Chondrocyte (in vitro differentiated cells): ENCODE measurements around the gene BOD1L1. TPM values are rescaled to one million over a fixed set of nuclear protein-coding genes. Genes with fewer than 3 reads are reported as not detected.
A peak's percentile ranks its signal among the peaks of the same experiment; 100 is the strongest.

Source experiments
- DNase-seq: peaks from one replicate; pipeline ENCODE4 v3.0.0; 2021; ENCODE audit warnings: mixed read lengths, low spot score
- H3K27ac Mint-ChIP-seq: one replicate; pipeline ENCODE4 v1.8.0; 2021; ENCODE audit warnings: mild to moderate bottlenecking, moderate library complexity, mixed read lengths; ENCODE audit not compliant: unreplicated experiment
- H3K27me3 Mint-ChIP-seq: 2 replicates; pipeline ENCODE4 v1.8.0; 2021; ENCODE audit warnings: low read depth, mixed read lengths
- H3K36me3 Mint-ChIP-seq: 2 replicates; pipeline ENCODE4 v1.8.0; 2021; ENCODE audit warnings: low read depth, mixed read lengths
- H3K4me1 Mint-ChIP-seq: 2 replicates; pipeline ENCODE4 v1.8.0; 2021; ENCODE audit warnings: low read depth, mild to moderate bottlenecking, mixed read lengths
- H3K4me3 Mint-ChIP-seq: one replicate; pipeline ENCODE4 v1.8.0; 2021; ENCODE audit warnings: mild to moderate bottlenecking, moderate library complexity, mixed read lengths; ENCODE audit not compliant: unreplicated experiment
- H3K9me3 Mint-ChIP-seq: 2 replicates; pipeline ENCODE4 v1.8.0; 2021; ENCODE audit warnings: low read depth, mixed read lengths
- CTCF ChIP-seq: fragments of 200-600 bp; sonication (generic); IDR thresholded peaks from 2 replicates; pipeline ENCODE4 v1.5.0; 2021; ENCODE audit warnings: antibody characterized with exemption, mild to moderate bottlenecking, moderate library complexity
- total RNA-seq: library from RNA; stranded (reverse); gene quantifications from 3 replicates; pipeline ENCODE4 v1.2.1, GENCODE V29; 2021

The BOD1L1 gene
- total RNA-seq, 1 donor from 2014 or later: 31.7 TPM

GRCh38 chr4:13546941-13547484 is 80.5 kb downstream of the BOD1L1 start:
- Mint-ChIP-seq H3K9me3 (peaks cover 14% of the 10 kb centered on the region), H3K27ac (no peak overlapping the region), H3K4me1 (peaks cover 31% of the 10 kb centered on the region), H3K36me3 (peaks cover 5% of the 10 kb centered on the region), H3K4me3 (peak overlapping the region; percentile 65), H3K27me3 (peaks cover 42% of the 10 kb centered on the region)
- DNase-seq: no peak
- no peak for TF ChIP-seq CTCF

GRCh38 chr4:13546142-13546940 is 81.2 kb downstream of the BOD1L1 start:
- Mint-ChIP-seq H3K27me3 (peaks cover 41% of the 10 kb centered on the region), H3K9me3 (peaks cover 7% of the 10 kb centered on the region), H3K4me3 (peak overlapping the region; percentile 65), H3K4me1 (peaks cover 31% of the 10 kb centered on the region), H3K36me3 (peaks cover 3% of the 10 kb centered on the region), H3K27ac (no peak overlapping the region)
- no peak for TF ChIP-seq CTCF
- no peak for DNase-seq

- H3K27ac Mint-ChIP-seq: no peak overlapping the region
Measured at GRCh38 chr4:13545394-13545808, 82.1 kb downstream of the BOD1L1 start.

GRCh38 chr4:13544606-13545393 is 82.7 kb downstream of the BOD1L1 start:
- Mint-ChIP-seq H3K27ac (peak overlapping the region; percentile 74), H3K4me1 (peaks cover 31% of the 10 kb centered on the region), H3K27me3 (peaks cover 35% of the 10 kb centered on the region), H3K4me3 (peak overlapping the region; percentile 79), H3K36me3 (peaks cover 2% of the 10 kb centered on the region), H3K9me3 (no peaks in the 10 kb centered on the region)
- peak; percentile 95 for DNase-seq
- no peak for TF ChIP-seq CTCF

More at GRCh38 chr4:13545394-13545808, 82.1 kb downstream of the BOD1L1 start:
- H3K36me3 Mint-ChIP-seq: peaks cover 2% of the 10 kb centered on the region
- TF ChIP-seq CTCF: no peak
- no peak for DNase-seq
- H3K4me3 Mint-ChIP-seq: peak overlapping the region; percentile 79
- no peaks in the 10 kb centered on the region for H3K9me3 Mint-ChIP-seq
- H3K27me3 Mint-ChIP-seq: peaks cover 37% of the 10 kb centered on the region
- peaks cover 31% of the 10 kb centered on the region for H3K4me1 Mint-ChIP-seq
